IPS DF 6.9 (cell line): ENCODE measurements around the gene EEF1A2.

Source experiments
- DNase-seq: peaks from one replicate; pipeline ENCODE4 v3.0.0-alpha.2; 2013; ENCODE audit warnings: low read depth, low spot score
- H3K27ac ChIP-seq: one replicate; pipeline ENCODE4 v1.5.1; 2013; ENCODE audit warnings: low read length, control low read depth
- H3K27me3 ChIP-seq: 2 replicates; pipeline ENCODE4 v1.6.1; 2013; ENCODE audit warnings: mild to moderate bottlenecking, low read length; ENCODE audit not compliant: control insufficient read depth, insufficient read depth
- H3K36me3 ChIP-seq: 2 replicates; pipeline ENCODE4 v1.6.1; 2013; ENCODE audit warnings: low read length; ENCODE audit not compliant: control insufficient read depth, insufficient read depth
- H3K4me1 ChIP-seq: 2 replicates; pipeline ENCODE4 v1.6.1; 2013; ENCODE audit warnings: low read length; ENCODE audit not compliant: control insufficient read depth, insufficient read depth
- H3K4me3 ChIP-seq: 2 replicates; pipeline ENCODE4 v1.5.1; 2013; ENCODE audit warnings: mild to moderate bottlenecking, low read length
- H3K9me3 ChIP-seq: 2 replicates; pipeline ENCODE4 v1.6.1; 2013; ENCODE audit warnings: low read length, inconsistent platforms; ENCODE audit not compliant: control insufficient read depth, insufficient read depth
- WGBS: extraction: QIAGEN DNeasy Blood & Tissue Kit; methylation state at CpG from one replicate; pipeline ENCODE4 v1.1.7; 2013; ENCODE audit warnings: mixed read lengths, missing lambda C conversion rate; ENCODE audit not compliant: insufficient read length, insufficient coverage; 5-methylcytosine and 5-hydroxymethylcytosine counted together

EEF1A2 gene

DNA sequence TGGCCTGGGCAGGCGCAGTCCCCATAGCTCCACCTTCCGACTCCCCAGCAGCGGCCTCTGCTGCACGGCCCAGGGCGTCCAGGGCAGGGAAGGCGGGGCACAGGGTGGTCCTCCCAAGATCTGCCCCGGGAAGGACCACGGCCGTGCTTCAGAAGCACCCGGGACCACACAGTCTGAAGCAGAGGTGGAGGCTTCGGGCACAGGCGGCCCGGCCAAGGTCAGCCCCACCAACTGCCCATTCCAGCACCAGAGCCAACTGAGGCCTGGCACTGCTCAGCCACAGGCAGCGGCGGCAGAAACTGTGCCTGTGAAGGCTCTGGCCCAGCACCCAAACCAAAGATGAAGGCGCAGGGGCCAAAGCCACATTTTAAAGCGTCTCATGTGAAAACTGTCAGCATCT, 47.1 kb downstream of the EEF1A2 start:
- no peaks in the 10 kb centered on the region for H3K27me3 ChIP-seq
- peaks cover 11% of the 10 kb centered on the region for H3K4me1 ChIP-seq
- no CpG with 5 or more reads among the region's 17 CpGs for WGBS

GRCh38 chr20:63449796-63450730, 48.8 kb downstream of the EEF1A2 start:
- Histone ChIP-seq H3K9me3 (no peaks in the 10 kb centered on the region), H3K4me3 (no peak overlapping the region), H3K27ac (no peak overlapping the region), H3K36me3 (no peaks in the 10 kb centered on the region), H3K27me3 (no peaks in the 10 kb centered on the region), H3K4me1 (peaks cover 8% of the 10 kb centered on the region)
- DNase-seq: no peak
- WGBS: no CpG with 5 or more reads among the region's 30 CpGs

More for the DNA sequence above, 47.1 kb downstream of the EEF1A2 start:
- H3K4me3 ChIP-seq: no peak overlapping the region
- no peaks in the 10 kb centered on the region for H3K36me3 ChIP-seq
- no peak for DNase-seq
- no peak overlapping the region for H3K27ac ChIP-seq
- no peaks in the 10 kb centered on the region for H3K9me3 ChIP-seq

- Histone ChIP-seq H3K36me3 (no peaks in the 10 kb centered on the region), H3K27me3 (no peaks in the 10 kb centered on the region), H3K9me3 (no peaks in the 10 kb centered on the region), H3K27ac (no peak overlapping the region), H3K4me1 (peaks cover 2% of the 10 kb centered on the region; the same call in 1 of the 2 replicates), H3K4me3 (no peak overlapping the region)
- no peak for DNase-seq
- WGBS: no CpG with 5 or more reads among the region's 5 CpGs
Observed at GRCh38 chr20:63449025-63449424, 49.9 kb downstream of the EEF1A2 start.

DNA sequence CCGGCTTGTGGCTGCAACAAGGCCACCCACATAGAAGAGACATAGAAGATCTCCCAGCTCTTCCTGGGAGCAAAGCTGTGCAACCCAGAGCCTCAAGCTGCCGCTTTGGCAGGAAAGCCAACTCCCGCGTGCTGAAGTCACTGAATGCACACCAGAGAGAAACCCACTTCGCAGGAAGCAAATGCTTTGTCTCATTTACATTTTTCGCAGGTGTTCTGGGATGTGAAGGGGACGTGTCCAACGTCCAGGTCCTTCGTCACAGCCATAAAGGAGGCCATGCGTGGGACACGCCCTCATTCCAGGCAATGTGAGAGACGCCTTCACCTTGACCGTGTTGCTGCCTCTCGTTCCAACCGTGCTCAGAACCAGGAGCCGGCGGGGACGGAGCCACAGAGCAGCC, 50.9 kb downstream of the EEF1A2 start:
- H3K27me3 ChIP-seq: no peaks in the 10 kb centered on the region
- no CpG with 5 or more reads among the region's 18 CpGs for WGBS
- DNase-seq: no peak
- no peak overlapping the region for H3K4me3 ChIP-seq
- no peaks in the 10 kb centered on the region; the same call in 1 of the 2 replicates for H3K4me1 ChIP-seq
- H3K36me3 ChIP-seq: no peaks in the 10 kb centered on the region
- H3K27ac ChIP-seq: no peak overlapping the region
- no peaks in the 10 kb centered on the region for H3K9me3 ChIP-seq

DNA sequence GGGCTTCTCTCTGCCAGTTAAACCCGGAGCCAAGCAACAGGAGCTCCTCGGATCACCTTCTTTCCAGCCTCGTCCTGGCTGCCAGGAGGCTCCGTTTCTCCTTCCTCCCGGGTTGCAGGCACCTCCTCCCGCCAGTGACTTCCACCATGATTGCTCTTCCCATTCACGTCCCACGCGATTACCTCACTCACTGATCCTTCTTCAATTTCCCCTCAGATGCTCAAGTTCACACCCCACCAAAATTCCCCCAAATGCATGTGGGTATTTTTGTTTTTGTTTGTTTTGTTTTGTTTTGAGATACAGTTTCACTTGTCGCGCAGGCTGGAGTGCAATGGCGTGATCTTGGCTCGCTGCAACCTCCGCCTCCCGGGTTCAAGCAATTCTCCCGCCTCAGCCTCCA, 51.6 kb downstream of the EEF1A2 start:
- no peak for DNase-seq
- H3K27ac ChIP-seq: no peak overlapping the region
- no CpG with 5 or more reads among the region's 16 CpGs for WGBS
- no peaks in the 10 kb centered on the region for H3K9me3 ChIP-seq
- H3K27me3 ChIP-seq: no peaks in the 10 kb centered on the region
- H3K4me3 ChIP-seq: no peak overlapping the region
- no peaks in the 10 kb centered on the region; the same call in 1 of the 2 replicates for H3K4me1 ChIP-seq
- H3K36me3 ChIP-seq: no peaks in the 10 kb centered on the region

DNA sequence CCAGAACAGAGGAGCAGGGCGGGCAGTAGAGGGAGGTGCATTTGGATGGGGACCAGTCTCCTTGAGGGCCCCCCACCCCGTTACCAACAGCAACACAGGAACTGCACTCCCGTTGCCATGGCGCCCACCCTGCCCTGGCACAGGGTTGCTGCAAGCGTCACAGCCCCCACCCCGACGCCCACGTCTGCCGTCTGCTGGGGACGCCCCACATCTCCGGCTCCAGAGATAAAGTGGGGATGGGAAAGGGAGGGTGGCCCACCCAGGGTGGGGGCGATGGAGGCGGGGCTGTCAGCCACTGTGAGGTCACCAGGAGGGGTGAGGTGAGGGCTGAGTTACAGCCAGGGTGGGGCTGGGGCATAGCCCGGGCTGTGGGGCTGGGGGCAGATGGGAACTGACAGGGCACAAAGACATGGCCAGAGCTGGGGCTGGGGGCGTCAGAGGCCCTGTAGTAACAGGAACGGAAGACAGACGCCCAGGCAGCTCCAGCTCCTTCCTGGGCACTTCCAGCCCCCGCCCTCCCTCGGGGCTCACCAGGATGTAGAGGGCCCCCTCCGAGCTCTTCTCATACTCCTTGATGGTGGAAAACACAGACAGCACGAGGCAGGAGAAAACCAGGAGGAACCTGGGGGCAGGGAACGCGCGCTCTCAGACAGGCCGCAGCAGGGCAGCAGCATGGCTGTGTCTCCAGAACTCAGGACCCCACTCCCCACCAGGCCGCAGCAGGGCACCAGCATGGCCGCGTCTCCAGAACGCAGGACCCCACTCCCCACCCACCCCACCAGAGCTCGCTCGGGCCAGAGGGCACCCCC, 52.5 kb downstream of the EEF1A2 start:
- Histone ChIP-seq H3K27ac (no peak overlapping the region), H3K27me3 (no peaks in the 10 kb centered on the region), H3K4me1 (no peaks in the 10 kb centered on the region; the same call in 1 of the 2 replicates), H3K9me3 (no peaks in the 10 kb centered on the region), H3K36me3 (no peaks in the 10 kb centered on the region), H3K4me3 (no peak overlapping the region)
- DNase-seq: no peak
- WGBS: no CpG with 5 or more reads among the region's 31 CpGs

GRCh38 chr20:63445075-63445734, 53.7 kb downstream of the EEF1A2 start:
- Histone ChIP-seq H3K27me3 (no peaks in the 10 kb centered on the region), H3K4me1 (no peaks in the 10 kb centered on the region; the same call in 1 of the 2 replicates), H3K9me3 (no peaks in the 10 kb centered on the region), H3K36me3 (no peaks in the 10 kb centered on the region), H3K27ac (no peak overlapping the region), H3K4me3 (no peak overlapping the region)
- DNase-seq: no peak
- no CpG with 5 or more reads among the region's 15 CpGs for WGBS

DNA sequence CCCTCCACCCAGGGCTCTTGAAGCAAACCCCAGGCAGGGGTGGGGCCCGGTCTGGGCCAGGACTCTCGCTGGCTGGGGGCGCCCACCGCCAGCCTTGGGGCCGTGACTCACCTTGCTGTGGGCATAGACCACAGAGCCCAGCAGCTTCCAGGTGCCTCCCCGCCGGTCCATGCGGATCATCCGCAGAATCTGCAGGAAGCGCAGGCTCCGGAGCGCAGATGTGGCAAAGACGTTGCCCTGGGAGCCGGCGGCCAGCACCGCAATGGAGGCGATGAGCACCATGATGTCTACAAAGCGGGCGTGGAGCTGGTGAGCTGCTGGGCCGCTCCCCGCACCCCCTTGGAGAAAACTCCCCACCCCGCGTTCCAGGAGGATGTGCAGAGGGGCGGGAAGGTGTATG, 54.3 kb downstream of the EEF1A2 start:
- no peak for DNase-seq
- Histone ChIP-seq H3K9me3 (no peaks in the 10 kb centered on the region), H3K4me3 (no peak overlapping the region), H3K4me1 (no peaks in the 10 kb centered on the region; the same call in 1 of the 2 replicates), H3K27me3 (no peaks in the 10 kb centered on the region), H3K36me3 (no peaks in the 10 kb centered on the region), H3K27ac (no peak overlapping the region)
- WGBS: no CpG with 5 or more reads among the region's 24 CpGs

DNA sequence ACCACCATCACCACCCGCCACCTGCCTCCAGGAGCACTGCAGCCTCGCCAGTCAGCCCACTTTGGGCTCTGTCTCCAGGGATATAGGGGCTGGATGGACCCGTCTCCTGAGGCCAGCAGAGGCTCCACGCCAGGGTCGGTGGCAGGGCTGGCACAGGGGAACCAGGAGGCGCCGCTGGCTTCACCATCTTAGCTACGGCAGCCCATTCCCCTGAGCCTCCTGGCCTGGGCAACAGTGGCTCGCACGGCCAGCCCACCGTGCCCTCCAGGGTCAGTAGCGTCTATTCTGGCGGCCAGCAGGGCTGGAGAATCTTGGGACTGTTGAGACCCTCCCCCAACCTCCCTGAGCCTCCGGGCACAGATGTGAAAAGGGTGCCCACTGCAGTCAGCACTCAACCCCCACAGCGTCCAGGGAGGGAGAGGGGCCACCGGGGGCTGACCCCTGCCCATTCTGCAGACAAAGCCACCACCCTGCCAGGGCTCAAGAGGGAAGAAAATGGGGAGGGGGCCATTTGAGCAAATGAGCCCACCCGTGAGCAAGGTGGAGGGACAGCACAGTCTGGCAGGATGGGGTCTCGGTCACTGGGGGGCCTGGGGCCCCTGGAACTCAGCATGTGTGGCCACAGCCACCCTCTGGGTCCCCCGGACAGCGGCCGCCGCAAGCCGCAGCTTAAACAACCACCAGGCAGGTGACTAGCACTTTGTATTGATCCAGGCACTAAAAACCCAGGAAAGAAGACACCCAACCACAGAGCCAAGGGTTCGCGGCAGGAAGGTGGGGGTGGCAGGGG, 55.1 kb downstream of the EEF1A2 start:
- Histone ChIP-seq H3K4me1 (no peaks in the 10 kb centered on the region; the same call in 1 of the 2 replicates), H3K36me3 (no peaks in the 10 kb centered on the region), H3K9me3 (no peaks in the 10 kb centered on the region), H3K4me3 (no peak overlapping the region), H3K27me3 (no peaks in the 10 kb centered on the region), H3K27ac (no peak overlapping the region)
- DNase-seq: no peak
- no CpG with 5 or more reads among the region's 25 CpGs for WGBS
